GM12878 (cell line): ENCODE measurements around the gene TMBIM1. TPM values are rescaled to one million over a fixed set of nuclear protein-coding genes. Genes with fewer than 3 reads are reported as not detected.

ENCODE experiments used
- ATAC-seq: fragments of 200-7000 bp; cut with Tn5 transposase; 3 replicates; pipeline ENCODE4 v1.9.1; 2020; ENCODE audit warnings: mild to moderate bottlenecking, moderate library complexity
- BruUV-seq: library from RNA; stranded (reverse); fragments of 400-500 nt; replicated peaks from 2 replicates; lab custom pipeline; 2021; lab: Mats Ljungman, UMichigan
- CTCF ChIA-PET: fragments of 300-600 bp; sonication (Branson Sonifier 250); formaldehyde crosslinking; extraction: SDS; loops from one replicate; lab custom pipeline; 2021; ENCODE audit warnings: inconsistent platforms; lab: Yijun Ruan, JAX
- POLR2A ChIA-PET: fragments of 350-600 bp; formaldehyde crosslinking; extraction: SDS; loops from one replicate; lab custom pipeline; 2021; ENCODE audit warnings: inconsistent platforms; lab: Charles Lee
- RAD21 ChIA-PET: fragments of 300-600 bp; sonication (Branson Sonifier 250); formaldehyde crosslinking; loops from one replicate; lab custom pipeline; 2023; ENCODE audit warnings: antibody characterized with exemption; ENCODE audit not compliant: unreplicated experiment; lab: Charles Lee
- SMC1A ChIA-PET: fragments of 300-600 bp; sonication (Branson Sonifier 250); formaldehyde crosslinking; loops from one replicate; lab custom pipeline; 2023; ENCODE audit not compliant: unreplicated experiment, uncharacterized antibody; lab: Charles Lee
- DNase-seq: peaks from one replicate; pipeline ENCODE4 v3.0.0-alpha.2; 2011; ENCODE audit warnings: low read depth, low spot score
- FAIRE-seq: peaks from 3 replicates; lab custom pipeline; 2011; peaks lifted over from hg19 to GRCh38; lab: Jason Lieb, UNC
- H2AFZ ChIP-seq: 2 replicates; pipeline ENCODE4 v1.6.0; 2011; ENCODE audit warnings: low read depth, low read length, control low read depth; ENCODE audit not compliant: control insufficient read depth
- H3K27ac ChIP-seq: 2 replicates; pipeline ENCODE4 v1.5.1; 2011; ENCODE audit warnings: control low read depth; ENCODE audit not compliant: control insufficient read depth, insufficient read depth
- H3K27me3 ChIP-seq, 2 experiments: replicated peaks in 1 of 2; 2 replicates each; pipeline versions ENCODE4 v1.6.0 to v1.6.1; 2011; ENCODE audit warnings: low read length in 1 of 2; ENCODE audit not compliant: control insufficient read depth in 2 of 2, insufficient read depth in 2 of 2
- H3K36me3 ChIP-seq, 2 experiments: 2 replicates each; pipeline ENCODE4 v1.5.1; 2011; ENCODE audit warnings: low read length in 1 of 2; ENCODE audit not compliant: control insufficient read depth in 2 of 2, insufficient read depth in 2 of 2
- H3K4me1 ChIP-seq: 2 replicates; pipeline ENCODE4 v1.6.1; 2011; ENCODE audit warnings: mild to moderate bottlenecking, low read length, moderate library complexity, mixed read lengths; ENCODE audit not compliant: control insufficient read depth, insufficient read depth
- H3K4me2 ChIP-seq: 2 replicates; pipeline ENCODE4 v1.6.0; 2011; ENCODE audit warnings: control low read depth; ENCODE audit not compliant: control insufficient read depth, insufficient read depth
- H3K4me3 ChIP-seq: fragments of 200-600 bp; sonication (generic); 2 replicates; pipeline ENCODE4 v1.5.1; 2016
- H3K79me2 ChIP-seq: 2 replicates; pipeline ENCODE4 v1.6.0; 2011; ENCODE audit warnings: low read length; ENCODE audit not compliant: control insufficient read depth, insufficient read depth
- H3K9ac ChIP-seq: 2 replicates; pipeline ENCODE4 v1.8.0; 2011; ENCODE audit warnings: low read length, control low read depth, mixed read lengths; ENCODE audit not compliant: control insufficient read depth, insufficient read depth
- H3K9me3 ChIP-seq: replicated peaks from 3 replicates; pipeline ENCODE4 v1.5.1; 2011; ENCODE audit warnings: mild to moderate bottlenecking, low read length; ENCODE audit not compliant: control insufficient read depth, insufficient read depth
- H4K20me1 ChIP-seq: 2 replicates; pipeline ENCODE4 v1.6.0; 2011; ENCODE audit not compliant: control insufficient read depth, insufficient read depth
- EED ChIP-seq: sonication (generic); IDR thresholded peaks from 2 replicates; pipeline ENCODE4 v1.6.1; 2016; ENCODE audit warnings: antibody characterized with exemption, low read depth
- GABPA ChIP-seq: IDR thresholded peaks from 2 replicates; pipeline ENCODE4 v1.6.1; 2014; ENCODE audit warnings: antibody characterized with exemption, low read depth, mild to moderate bottlenecking, inconsistent platforms
- IKZF2 ChIP-seq, 2 experiments: fragments of 450-650 bp; IDR thresholded peaks; 2 replicates each; pipeline ENCODE4 v1.6.1; 2017; ENCODE audit warnings: mild to moderate bottlenecking in 2 of 2, moderate library complexity in 2 of 2
- POLR2A ChIP-seq: IDR thresholded peaks from 2 replicates; pipeline ENCODE4 v1.6.1; 2011; ENCODE audit warnings: low read depth, mild to moderate bottlenecking, low read length
- ZNF217 ChIP-seq: fragments of 450-650 bp; IDR thresholded peaks from 2 replicates; pipeline ENCODE4 v1.6.1; 2017; ENCODE audit warnings: antibody characterized with exemption, mild to moderate bottlenecking
- WGBS: methylation state at CpG from one replicate; pipeline ENCODE4 v1.1.6; 2016; ENCODE audit warnings: low lambda C conversion rate; ENCODE audit not compliant: insufficient replicate concordance, insufficient coverage; ENCODE audit errors: missing lambda C conversion rate; 5-methylcytosine and 5-hydroxymethylcytosine counted together
- in situ Hi-C: fragments of 300-500 bp; cut with MboI; formaldehyde crosslinking; loops from 9 replicates; pipeline ENCODE4 v1.14.3; 2018; ENCODE audit warnings: mixed read lengths
- intact Hi-C: fragments of 100-400 bp; cut with micrococcal nuclease; formaldehyde crosslinking; loops from one replicate; pipeline ENCODE4 v1.14.2; 2022; ENCODE audit not compliant: unreplicated experiment
- polyA plus RNA-seq, 11 experiments: library from polyadenylated mRNA; depleted of rRNA in 4 of 11; unstranded in 6 of 11; stranded (reverse) in 5 of 11; fragments of >200 nt; fragmentation: Nextera tagmentation in 4 of 11; fragmentation: Illumina TruSeq in 1 of 11; extraction: Ambion mirVana in 4 of 11; extraction: Trizol in 1 of 11; gene quantifications; 1 replicate in 1 of 11; 2 replicates in 10 of 11; pipeline versions ENCODE4 v1.2.1 to v1.2.3, GENCODE V29; 2011 to 2016; ENCODE audit warnings: inconsistent platforms in 2 of 11, missing spikeins in 2 of 11, low read depth in 1 of 11
- total RNA-seq, 4 experiments: library from RNA; depleted of rRNA in 3 of 4; stranded (reverse); fragments of >200 nt in 3 of 4; fragmentation: Illumina TruSeq in 1 of 4; extraction: Trizol in 1 of 4; gene quantifications; 2 replicates each; pipeline versions ENCODE4 v1.2.1 to v1.2.3, GENCODE V29; 2013 to 2021

The TMBIM1 gene
- total and polyA plus RNA-seq, 10 of the 15 experiments (the other 5 are each of a cell fraction or from before 2014, with no cell fraction given) = 6.1 to 38.3 (median 26.2) TPM

DNA sequence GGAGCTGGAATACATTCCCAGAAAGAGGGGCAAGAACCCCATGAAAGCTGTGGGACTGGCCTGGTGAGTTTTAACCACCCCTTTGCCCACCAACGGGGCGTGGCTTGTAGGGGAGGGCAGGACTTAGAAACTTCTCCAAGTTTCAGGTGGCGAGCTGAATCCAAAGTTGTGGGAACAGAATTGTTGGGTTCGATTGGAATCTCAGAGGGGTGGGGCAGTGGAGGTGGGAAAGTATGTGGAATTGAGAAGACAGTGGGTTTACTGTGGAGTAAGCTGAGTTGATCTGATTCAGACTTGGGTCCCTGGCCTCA, 20.9 kb downstream of the TMBIM1 start:
- ATAC-seq = no peak
- Histone ChIP-seq H4K20me1 (no peaks in the 10 kb centered on the region), H3K36me3 (peaks cover 18 to 21% of the 10 kb centered on the region in 2 experiments), H3K9me3 (no peaks in the 10 kb centered on the region), H3K9ac (peak overlapping the region; percentile 65)
- CTCF ChIA-PET = interaction anchor here (0.7 to 7.0 kb wide), 24 partner anchors 11 to 415 kb away, joined by 3 to 154 read pairs (median 6); partner anchors contain the start of genes CATIP, GPBAR1, RNF25 and STK36
- BruUV-seq = no TSS peak
- WGBS = 0% methylated on average over 4 of the region's 4 CpGs
- SMC1A ChIA-PET = interaction anchor here (0.6 to 7.6 kb wide), 16 partner anchors 16 to 299 kb away, joined by 3 to 194 read pairs (median 3); partner anchors contain the start of genes CATIP and TMBIM1
- intact Hi-C loops = loop anchor here (5.0 kb wide), 2 partner anchors 84 to 296 kb away; partner anchors contain the start of genes CNOT9 and USP37
- TF ChIP-seq EED = no peak
- no peak for TF ChIP-seq POLR2A
- no peak for TF ChIP-seq GABPA
- TF ChIP-seq IKZF2 (IDR thresholded peaks at IDR 0.05) = 0 out of 4 replicates have a peak, but pooled peaks of 1 of the 2 experiments have one; percentile 4
- no peak for TF ChIP-seq ZNF217
- TF ChIP-seq, all 136 proteins: peak for 1
- peaks cover 18% of the 10 kb centered on the region for H3K4me1 ChIP-seq
- H2AFZ ChIP-seq = no peak overlapping the region
- FAIRE-seq (no peak), DNase-seq (no peak)
- peak overlapping the region; percentile 88 for H3K4me3 ChIP-seq
- ChIA-PET POLR2A (interaction anchor here (0.6 to 6.8 kb wide), 9 partner anchors 13 to 122 kb away, joined by 3 to 84 read pairs (median 4); partner anchors contain the start of gene TMBIM1), RAD21 (interaction anchor here (0.6 to 7.3 kb wide), 18 partner anchors 13 to 416 kb away, joined by 3 to 141 read pairs (median 3); partner anchors contain the start of genes CATIP and TMBIM1)
- peak overlapping the region; percentile 90 for H3K4me2 ChIP-seq
- no peaks in the 10 kb centered on the region for H3K27me3 ChIP-seq
- peaks cover 19% of the 10 kb centered on the region for H3K79me2 ChIP-seq
- H3K27ac ChIP-seq = no peak overlapping the region
- in situ Hi-C loops = no loop called here
